Measurements from ENCODE around the gene KLHL5.
"Not testable (repeated sequence)": the region's sequence is repeated elsewhere in the genome, so short reads cannot be mapped to it uniquely, and the experiment has no call there.

KLHL5 gene

DNA sequence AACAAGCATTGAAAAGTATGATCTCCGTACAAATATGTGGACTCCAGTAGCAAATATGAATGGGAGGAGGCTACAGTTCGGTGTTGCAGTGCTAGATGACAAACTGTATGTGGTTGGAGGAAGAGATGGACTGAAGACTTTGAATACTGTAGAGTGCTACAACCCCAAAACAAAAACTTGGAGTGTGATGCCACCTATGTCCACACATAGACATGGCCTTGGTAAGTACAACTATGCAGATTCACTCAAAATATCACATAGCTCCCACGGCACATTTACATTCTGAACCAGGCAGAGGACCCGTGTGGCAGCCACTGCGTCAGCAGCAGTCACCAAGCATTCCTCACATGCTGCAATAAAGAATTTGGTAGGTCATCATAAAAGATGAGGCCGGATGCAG lies 41.3 kb downstream of the KLHL5 start:
- DNase-seq (ENCODE audit: low spot score), result no peak

DNA sequence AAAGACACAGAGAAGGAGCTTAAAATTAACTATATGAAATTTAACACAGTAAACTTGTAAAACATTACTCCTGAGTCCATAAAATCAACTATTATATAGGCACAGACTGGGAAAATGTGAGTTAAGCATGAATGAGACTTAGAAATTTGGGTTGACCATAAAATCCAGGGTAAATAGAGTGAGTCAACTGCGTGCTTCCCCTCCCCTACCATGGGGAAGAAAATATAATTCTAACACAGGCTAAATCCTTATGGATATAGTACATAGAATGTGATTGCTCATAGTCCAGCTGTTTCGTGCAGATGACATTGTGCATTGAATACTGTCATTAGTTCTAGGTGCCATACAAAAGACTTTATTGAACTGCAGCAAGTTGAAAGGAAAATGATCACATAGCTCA lies 42.2 kb downstream of the KLHL5 start:
- DNase-seq (ENCODE audit: low spot score), result no peak

DNA sequence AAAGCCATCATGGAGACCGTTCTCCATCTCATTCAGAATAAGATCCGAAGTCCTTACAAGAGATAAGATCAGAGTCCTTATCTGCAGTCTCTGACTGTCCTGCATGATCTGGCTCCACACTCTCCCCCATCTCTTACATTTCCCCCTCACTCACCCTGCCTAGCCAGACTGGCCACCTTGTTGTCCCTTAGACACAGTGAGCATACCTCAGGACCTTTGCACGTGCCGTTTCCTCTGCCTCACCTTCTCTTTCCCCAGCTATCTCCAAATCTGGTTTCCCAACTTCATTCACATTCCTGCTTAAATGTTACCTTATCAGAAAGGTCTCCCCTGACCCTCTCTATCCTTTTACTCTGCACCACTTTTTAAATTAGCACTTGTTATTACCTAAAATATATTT lies 44.0 kb downstream of the KLHL5 start:
- no peak for DNase-seq (ENCODE audit: low spot score)

DNA sequence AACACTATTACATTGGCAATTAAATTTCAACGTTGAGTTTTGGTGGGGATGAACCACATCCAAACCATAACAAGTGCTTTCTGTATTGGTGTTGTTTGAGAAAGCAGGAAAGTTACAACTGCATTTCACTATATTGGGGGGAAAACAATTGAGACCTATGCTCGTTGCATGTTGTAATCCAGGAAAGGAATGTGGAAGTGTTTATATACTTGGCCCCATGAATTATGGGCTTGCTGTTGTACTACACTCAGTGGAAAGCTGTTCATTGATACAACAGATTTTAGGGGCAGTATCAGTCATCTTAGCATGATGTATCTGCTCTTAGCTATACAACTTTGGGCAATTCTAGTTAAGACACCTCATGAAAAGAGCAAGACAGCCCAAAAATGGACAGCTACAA lies 52.4 kb downstream of the KLHL5 start:
- DNase-seq (ENCODE audit: low spot score), result no peak

DNA sequence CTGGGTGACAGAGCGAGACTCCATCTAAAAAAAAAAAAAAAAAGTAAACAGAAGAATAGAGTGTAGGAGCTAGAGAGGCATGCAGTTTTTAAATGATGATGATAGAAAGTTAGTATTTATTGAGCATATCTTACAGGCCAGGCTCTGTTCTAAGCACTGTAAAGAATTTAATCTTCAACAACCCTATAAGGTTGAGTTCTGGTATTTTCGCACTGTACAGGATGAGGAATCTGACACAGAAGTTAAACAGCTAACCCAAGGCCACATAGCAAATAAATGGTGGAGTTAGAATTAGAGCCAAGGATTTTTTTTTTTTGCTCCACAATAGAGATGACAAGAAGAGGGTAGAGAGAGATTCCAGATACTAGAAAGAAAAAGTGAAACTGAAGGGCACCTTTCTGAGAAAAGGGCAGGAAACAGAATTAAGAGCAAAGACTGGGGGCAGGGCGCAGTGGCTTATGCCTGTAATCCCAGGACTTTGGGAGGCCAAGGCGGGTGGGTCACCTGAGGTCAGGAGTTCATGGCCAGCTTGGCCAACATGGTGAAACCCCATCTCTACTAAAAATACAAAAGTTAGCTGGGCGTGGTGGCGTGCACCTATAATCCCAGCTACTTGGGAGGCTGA lies 56.1 kb downstream of the KLHL5 start:
- no peak for DNase-seq (ENCODE audit: low spot score)

DNA sequence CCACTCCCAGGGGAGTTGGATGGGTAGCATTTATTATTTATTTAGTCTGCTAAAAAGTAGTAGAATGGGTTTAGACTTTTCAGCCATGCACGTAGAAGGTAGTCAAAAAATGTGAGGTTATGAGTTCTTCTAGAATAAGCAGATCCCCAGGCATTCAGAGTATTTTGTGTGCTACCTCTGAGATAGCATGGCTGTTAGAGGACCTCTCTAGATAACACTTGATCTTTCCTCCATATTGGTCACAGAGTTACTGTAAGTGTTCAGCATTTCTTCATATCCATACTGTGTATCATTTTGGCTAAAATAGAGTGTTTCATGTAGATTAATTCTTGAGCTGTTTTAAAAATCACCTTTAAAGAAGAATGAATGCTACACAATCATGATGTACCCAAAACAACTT lies 58.4 kb downstream of the KLHL5 start:
- DNase-seq (ENCODE audit: low spot score), result no peak

DNA sequence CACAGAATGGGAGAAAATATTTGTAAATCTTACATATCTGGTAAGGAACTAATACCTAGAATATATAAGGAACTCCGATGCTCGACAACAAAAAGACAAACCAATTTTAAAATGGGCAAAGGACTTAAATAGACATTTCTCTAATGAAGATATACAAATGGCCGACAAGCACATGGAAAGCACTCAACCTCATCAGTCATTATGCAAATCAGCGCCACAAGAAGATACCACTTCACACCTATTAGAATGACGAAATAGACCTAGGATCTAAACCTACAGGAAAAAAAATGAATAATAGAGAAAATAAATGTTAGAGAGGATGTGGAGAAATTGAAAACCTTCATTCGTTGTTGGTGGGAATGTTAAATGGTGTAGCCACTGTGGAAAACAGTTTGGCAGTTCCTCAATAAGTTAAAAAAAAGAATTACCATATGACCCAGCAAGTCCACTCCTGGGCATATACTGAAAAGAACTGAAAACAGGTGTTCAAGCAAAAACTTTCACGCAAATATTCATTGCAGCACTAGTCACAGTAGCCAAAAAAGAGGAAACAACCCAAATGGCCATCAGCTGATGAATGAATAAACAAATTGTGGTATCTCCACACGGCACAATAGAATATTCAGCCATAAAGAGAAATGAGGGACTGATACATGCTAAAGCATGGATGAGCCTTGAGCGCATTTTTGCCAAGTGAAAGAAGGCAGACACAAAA lies 63.0 kb downstream of the KLHL5 start:
- DNase-seq (ENCODE audit: low spot score), result no peak

DNA sequence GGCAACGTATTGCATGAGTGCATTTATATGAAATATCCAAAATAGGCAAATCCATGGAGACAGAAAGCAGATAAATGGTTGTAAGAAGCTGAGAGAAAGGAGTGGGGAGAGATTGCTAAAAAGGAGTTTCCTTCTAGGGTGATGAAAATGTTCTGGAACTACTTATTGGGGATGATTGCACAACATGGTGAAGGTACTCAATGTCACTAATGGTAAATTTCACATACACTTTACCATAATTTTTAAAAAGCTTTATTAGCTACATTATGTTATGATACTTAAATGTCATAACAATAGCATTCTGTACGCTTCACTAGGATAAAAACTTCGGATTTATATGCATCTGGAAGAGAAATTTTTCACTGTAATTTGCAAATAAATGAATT lies 63.6 kb downstream of the KLHL5 start:
- no peak for DNase-seq (ENCODE audit: low spot score)

DNA sequence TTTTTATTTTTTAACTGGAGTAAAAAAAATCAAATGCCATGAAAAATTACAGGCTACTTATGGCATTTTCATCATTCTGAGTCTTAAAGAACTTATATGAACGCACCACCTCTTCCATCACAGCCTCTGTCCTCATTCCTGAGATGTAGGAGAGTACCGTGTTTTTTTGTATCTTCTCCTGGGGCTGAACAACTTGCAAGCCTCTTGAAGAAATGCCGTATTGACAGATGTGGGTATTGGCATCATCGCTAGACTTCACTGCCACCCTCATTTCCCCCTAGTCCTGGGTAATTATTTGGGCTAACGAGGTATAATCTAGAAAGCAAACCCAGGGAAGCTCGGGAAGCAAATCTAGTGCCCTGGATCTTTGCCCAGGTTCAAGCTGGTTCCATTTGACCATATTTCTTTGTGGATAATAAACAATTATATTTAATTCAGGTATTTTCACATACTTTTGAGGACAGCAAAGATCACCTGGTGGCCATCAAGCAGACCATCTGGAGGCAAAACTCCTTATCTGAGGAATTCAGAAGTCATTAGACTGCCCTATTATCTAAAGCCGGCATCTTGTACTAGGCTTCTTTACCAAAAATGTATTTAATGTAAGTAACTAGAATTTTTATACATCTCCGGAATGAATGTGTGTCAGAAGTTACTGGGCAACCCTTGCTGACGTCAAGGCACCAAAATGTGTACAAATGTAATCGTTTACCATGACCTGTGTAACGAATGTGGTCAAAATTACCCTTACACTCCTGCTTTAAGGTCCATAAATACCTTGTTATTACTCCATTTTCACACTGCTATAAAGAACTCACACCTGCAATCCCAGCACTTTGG lies 64.4 kb downstream of the KLHL5 start:
- no peak for DNase-seq (ENCODE audit: low spot score)

DNA sequence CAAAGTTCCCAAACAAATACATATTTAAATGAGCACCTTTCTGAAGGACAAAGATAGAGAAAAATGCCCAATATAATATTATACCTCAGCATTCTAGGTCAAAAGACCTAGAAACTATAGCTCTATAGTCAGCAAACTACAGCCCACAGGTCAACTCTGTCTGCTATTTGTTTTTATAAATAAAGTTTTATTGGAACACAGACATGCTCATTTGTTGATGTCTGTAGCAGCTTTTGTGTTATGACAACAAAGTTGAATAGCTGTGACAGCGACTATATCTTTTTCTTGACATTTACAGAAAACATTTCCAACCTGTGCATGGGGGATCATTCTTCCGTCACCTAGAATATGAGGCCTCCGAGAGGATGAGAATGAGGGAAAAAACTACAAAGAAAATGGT lies 71.6 kb downstream of the KLHL5 start:
- no peak for DNase-seq (ENCODE audit: low spot score)

DNA sequence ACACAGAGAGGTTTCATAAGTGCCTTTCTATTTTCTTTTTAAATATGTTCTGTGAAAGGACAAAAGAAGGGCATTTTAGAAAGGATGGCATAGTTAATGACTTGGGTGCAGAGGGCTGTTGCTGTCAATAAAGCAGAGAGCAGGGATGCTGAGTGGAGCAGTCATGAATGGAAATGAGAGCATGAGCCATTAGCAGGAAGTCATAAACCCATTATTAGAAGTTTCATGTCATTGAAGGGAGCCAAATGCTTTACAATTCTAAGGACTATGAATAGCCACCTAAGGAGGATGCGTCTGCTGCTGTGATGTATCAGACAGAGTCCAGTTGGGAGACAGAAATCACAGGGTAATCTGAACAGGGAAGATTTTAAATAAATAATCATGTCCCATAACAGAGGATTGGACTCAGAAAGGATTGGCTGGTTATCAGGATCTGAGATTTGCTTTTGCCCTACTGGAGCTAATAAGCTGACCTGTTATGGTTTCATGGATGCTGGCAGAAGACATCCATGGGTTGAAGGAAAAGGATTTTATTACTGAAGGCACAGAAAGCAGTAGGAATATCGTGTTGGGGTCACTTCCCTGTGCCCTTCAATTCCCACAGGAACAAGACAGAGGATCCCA lies 72.8 kb downstream of the KLHL5 start:
- no peak for DNase-seq (ENCODE audit: low spot score)

DNA sequence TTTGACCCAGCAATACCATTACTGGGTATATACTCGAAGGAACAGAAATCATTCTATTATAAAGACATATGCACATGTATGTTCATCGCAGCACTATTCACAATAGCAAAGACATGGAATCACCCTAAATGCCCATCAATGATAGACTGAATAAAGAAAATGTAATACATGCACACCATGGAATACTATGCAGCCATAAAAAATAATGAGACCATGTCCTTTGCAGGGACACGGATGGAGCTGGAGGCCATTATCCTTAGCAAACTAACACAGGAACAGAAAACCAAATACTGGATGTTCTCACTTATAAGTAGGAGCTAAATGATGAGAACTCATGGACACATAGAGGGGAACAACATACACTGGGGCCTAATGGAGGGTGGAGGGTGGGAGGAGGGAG lies 76.2 kb downstream of the KLHL5 start:
- not testable (repeated sequence) for DNase-seq (ENCODE audit: low spot score)

DNA sequence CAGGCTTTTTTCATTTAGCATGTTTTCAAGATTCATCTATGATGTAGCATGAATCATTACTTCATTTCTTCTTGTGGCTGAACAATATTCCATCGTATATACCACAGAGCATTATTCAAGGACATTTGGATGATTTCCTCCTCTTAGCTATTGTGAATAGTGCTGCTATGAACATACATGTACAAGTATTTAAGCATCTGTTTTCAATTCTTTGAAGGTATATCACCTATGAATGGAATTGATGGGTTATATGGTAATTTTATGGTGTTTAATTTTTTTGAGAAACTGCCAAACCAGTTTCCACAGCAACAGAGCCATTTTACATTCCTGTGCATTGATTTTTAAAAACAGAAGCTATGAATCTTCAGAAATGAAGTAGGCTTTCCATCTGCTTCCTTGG lies 84.2 kb downstream of the KLHL5 start:
- no peak for DNase-seq (ENCODE audit: low spot score)

DNA sequence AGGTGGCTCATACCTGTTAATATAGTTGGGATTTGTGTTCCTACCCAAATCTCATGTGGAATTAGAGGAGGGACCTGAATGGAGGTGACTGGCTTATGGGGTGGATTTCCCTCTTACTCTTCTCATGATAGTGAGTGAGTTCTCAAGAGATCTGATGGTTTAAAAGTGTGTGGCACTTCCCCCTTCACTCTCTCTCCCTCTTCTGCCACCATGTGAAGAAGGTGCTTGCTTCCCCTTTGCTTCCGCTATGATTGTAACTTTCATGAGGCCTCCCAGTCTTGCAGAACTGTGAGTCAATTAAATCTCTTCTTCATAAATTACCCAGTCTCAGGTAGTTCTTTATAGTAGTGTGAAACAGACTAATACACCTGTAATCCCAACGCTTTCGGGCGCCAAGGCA lies 92.0 kb downstream of the KLHL5 start:
- no peak for DNase-seq (ENCODE audit: low spot score)

DNA sequence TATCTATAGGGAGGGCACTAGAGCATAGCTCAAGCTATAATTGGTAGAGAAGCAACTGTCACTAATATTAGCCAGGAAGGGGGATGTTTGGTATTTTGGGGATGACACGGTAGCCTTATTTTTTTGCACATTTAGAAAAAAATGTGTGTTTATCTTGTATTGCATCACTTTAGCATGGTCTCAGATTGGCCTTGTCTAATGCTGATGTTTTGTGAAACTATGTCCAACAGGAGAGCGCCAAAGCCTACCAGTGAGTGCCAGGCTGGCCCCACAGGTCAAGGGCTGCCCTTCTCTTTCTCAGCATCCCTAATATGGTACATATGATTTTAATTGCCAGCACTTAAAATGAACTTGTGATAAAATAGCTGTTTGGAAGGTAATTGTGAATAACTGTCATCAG lies 95.5 kb downstream of the KLHL5 start:
- no peak for DNase-seq (ENCODE audit: low spot score)

DNA sequence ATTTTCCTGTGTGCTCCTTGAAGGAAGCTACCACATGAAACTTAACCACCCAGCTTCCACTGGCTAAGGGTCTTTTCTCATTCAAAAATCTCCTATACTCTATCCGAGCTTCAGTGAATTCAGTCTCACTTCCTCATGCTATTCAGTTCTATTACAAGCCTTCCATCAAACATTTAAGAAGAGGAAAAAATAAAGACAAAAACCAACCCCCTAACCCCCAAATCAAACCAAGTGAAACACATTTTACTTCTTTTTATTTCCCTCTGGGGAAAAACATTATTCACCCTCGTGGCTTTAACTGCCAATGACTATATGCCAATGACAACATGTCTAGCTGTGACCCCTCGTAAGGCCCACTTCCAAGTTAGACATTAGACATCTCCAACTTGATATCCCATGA lies 104.1 kb downstream of the KLHL5 start:
- no peak for DNase-seq (ENCODE audit: low spot score)

DNA sequence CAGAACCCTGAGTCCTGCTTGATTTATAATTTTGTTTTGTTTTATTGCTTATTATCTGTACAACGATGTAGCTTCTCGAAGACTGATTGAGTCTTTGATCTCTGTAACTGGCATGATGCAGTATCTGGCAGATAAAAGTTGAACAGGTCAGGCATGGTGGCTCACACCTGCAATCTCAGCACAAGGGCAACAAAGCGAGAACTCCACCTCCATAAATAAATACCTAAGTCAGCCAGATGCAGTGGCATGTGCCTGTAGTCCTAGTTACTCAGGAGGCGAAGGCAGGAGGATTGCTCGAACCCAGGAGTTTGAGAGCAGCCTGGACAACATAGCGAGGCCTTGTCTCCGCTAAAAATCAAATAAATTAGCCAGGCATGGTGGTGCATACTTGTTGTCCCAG lies 104.6 kb downstream of the KLHL5 start:
- no peak for DNase-seq (ENCODE audit: low spot score)

DNA sequence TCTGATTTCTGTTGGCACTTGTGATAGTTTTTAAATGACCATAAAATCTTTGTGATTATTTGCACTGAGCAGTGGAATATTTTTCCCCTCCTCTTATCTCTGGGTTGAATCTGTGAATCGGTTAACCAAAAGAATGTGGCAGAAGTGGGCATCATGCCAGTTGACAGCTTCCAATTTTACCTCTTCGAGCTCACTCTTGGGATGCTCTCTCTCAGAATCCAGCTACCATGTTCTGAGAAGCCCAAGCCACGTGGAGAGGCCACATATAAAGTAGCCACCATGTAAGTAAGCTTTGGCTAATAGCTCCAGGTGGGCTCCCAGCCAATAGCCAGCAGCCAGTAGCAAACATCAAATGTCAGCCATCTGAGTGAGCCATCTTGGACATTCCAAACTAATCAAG lies 107.4 kb downstream of the KLHL5 start:
- DNase-seq (ENCODE audit: low spot score), result no peak

DNA sequence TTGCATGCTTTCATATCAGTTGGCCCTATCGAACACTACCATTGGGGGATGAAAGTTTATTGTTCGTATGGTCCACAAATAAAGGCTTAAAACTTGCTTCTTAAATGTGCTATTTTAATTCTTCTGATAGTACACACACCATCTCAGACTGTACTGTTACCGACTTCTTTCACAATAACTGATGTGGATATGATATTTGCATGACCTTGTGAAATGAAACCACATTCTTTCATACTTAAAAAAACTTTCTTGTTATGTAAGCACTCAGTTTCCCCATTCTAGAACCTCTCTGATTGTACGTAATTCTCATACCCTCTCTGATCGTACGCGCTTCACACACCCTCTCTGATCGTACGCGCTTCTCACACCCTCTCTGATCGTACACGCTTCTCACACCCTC lies 108.3 kb downstream of the KLHL5 start:
- DNase-seq (ENCODE audit: low spot score), result no peak

All from putamen (tissue), 1 donor.